Measurements from ENCODE around the gene EVA1C. TPM values are rescaled to one million over a fixed set of nuclear protein-coding genes. Genes with fewer than 3 reads are reported as not detected.

Gene EVA1C
- total RNA-seq, 6 experiments from 2014 or later = 2.7 to 13.8 (median 11.3) TPM

- no peak for TF ChIP-seq CTCF (IDR thresholded peaks at IDR 0.05)
- peaks cover 50% of the 10 kb centered on the region for H3K4me1 Mint-ChIP-seq (ENCODE audit: low read depth)
- no peaks in the 10 kb centered on the region for H3K36me3 Mint-ChIP-seq (ENCODE audit: low read depth)
- no peaks in the 10 kb centered on the region for H3K9me3 Mint-ChIP-seq
- peak overlapping the region; percentile 78; the same call in 1 of the 2 replicates for H3K27ac Mint-ChIP-seq
- peaks cover 2% of the 10 kb centered on the region; the same call in 1 of the 2 replicates for H3K27me3 Mint-ChIP-seq (ENCODE audit: insufficient read depth)
- no peak for DNase-seq
- H3K4me3 Mint-ChIP-seq = peak overlapping the region; percentile 88
These were observed 1.4 kb downstream of the EVA1C start for GRCh38 chr21:32413697-32414578.

DNA sequence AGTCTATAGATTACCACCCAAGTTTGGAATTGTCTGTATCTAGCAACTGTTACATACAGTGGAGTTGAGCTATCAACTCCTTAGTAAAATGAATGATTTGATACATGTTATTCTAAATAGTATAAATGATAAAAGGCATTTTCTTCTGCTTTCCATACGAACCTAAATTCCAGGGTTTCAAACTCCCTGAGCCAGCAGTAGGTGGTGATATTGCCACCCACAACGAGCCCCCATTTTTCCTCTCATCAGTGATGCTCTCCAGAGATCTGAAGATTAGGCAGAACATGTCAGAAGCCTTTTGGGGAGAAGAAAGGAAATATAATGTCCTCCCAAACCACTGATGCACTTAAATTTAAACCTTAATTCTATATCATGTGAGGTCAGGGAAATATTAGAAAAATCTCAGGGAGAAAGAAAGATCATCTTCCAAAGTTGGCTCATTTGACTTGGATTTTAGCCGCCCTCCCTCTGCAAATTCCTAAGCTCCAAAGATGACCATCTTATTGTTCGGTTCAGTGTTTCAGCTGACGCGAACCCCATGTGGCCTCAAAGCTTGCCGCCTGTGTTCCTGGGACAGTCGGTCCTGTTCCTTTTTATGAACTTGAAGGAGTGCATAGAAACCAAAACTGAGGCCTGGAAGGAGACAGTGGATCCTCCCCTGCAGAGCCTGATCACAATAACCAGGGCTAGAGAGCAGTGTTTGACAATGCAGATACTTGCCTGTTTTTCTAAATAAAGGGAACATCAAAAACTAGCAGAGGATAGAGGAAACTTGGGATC lies 2.3 kb downstream of the EVA1C start:
- Mint-ChIP-seq H3K9me3 (no peaks in the 10 kb centered on the region), H3K4me3 (peak overlapping the region; percentile 79), H3K27me3 (ENCODE audit: insufficient read depth) (peaks cover 2% of the 10 kb centered on the region; the same call in 1 of the 2 replicates), H3K36me3 (ENCODE audit: low read depth) (no peaks in the 10 kb centered on the region), H3K27ac (peak overlapping the region; percentile 73; the same call in 1 of the 2 replicates), H3K4me1 (ENCODE audit: low read depth) (peaks cover 50% of the 10 kb centered on the region)
- peak; percentile 60 for DNase-seq
- peak; percentile 79 for TF ChIP-seq CTCF (IDR thresholded peaks at IDR 0.05)

DNA sequence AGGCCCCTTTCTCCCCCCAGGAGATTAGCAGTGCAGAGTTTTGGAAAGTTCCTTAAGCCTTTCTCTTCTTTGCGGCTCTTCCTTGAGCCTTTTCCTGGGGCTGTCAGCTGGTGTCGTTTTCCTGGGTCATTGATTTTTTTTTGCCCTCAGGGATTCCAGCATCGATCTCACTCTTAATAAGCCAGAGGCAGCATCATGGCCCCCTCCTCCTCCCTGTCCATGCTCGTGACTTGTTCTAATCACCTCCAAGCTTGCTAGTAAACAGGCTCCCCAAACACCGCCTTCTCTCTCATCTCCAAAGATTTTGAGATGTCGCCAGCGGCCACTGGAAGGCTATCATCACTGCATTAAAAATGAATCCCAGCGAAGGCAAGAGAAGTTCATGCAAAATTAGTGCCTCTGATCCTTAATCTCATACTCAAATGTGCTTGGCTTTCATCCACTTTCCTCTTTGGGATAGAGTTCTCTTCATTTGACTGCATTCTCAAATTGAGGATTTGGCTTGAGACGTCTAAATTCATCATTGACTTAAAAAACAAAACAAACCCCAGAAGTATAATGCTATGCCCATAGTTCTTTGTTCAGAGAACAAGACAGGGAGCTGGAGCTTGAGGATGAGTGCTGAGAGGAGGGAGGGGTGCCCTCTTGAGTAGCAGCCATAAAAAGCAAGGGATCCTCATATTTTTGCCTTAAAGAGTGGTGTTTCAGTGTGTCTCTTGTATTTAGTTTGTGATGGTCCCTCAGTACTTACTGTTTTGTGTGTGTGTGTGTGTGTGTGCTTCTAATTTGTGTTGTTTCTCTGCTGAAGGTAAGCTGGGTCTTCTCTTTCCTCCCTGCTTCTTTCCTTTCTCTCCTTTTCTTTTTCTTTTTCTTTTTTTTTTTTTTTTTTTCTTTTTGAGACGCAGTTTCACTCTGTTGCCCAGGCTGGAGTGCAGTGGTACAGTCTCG lies 3.2 kb downstream of the EVA1C start:
- Mint-ChIP-seq H3K4me1 (ENCODE audit: low read depth) (peaks cover 49% of the 10 kb centered on the region), H3K9me3 (no peaks in the 10 kb centered on the region), H3K4me3 (peak overlapping the region; percentile 79; the same call in 1 of the 2 replicates), H3K27me3 (ENCODE audit: insufficient read depth) (peaks cover 2% of the 10 kb centered on the region; the same call in 1 of the 2 replicates), H3K36me3 (ENCODE audit: low read depth) (no peaks in the 10 kb centered on the region), H3K27ac (peak overlapping the region; percentile 73)
- DNase-seq = no peak
- TF ChIP-seq CTCF (IDR thresholded peaks at IDR 0.05) = no peak

DNA sequence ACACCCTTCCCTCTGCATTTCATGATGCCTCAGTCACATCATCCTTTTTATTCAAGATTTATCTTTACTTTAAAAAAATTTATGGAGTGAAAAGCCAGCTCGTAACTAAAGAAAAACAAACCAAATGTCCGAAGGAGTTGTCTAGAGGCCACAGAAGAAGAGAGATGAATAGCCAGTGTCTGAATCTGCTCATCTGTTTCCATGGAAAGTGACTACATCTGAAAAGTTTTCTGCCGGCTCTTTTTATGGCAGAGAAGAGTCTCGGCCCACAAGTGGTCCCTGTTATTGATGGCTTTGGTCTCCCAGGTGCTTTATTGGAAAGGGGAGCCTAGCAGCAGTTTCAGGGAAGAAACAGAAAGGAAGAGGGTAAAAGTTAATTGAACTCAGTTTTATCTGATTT lies 5.6 kb downstream of the EVA1C start:
- Mint-ChIP-seq H3K27ac (no peak overlapping the region), H3K9me3 (peaks cover 5% of the 10 kb centered on the region), H3K36me3 (ENCODE audit: low read depth) (peaks cover 6% of the 10 kb centered on the region), H3K4me1 (ENCODE audit: low read depth) (peaks cover 47% of the 10 kb centered on the region), H3K4me3 (no peak overlapping the region), H3K27me3 (ENCODE audit: insufficient read depth) (no peaks in the 10 kb centered on the region; the same call in none of the 2 replicates)
- no peak for TF ChIP-seq CTCF (IDR thresholded peaks at IDR 0.05)
- no peak for DNase-seq

DNA sequence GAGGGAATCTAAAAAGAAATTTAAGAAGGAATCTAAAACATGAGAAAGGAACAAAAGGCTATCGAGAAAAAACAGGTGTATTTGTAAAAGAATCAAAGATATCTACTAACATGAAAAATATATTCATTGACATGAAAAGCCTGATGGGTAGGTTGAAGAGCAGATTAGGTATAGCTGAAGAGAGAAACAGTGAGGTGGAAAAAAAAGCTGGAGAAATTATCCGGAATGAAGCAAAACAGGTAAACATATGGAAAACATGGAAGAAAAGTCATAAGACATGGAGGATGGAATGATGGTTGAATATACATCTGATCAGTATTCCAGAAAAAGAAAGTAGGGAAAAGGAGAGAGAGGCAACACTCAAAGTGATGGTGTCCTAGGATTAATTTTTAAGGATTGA lies 9.6 kb downstream of the EVA1C start:
- H3K27me3 Mint-ChIP-seq (ENCODE audit: insufficient read depth) = peaks cover 2% of the 10 kb centered on the region

More for the DNA sequence above, 9.6 kb downstream of the EVA1C start:
- Mint-ChIP-seq H3K27ac (peak overlapping the region; percentile 36; the same call in 1 of the 2 replicates), H3K4me3 (no peak overlapping the region; the same call in 1 of the 2 replicates), H3K9me3 (peaks cover 5% of the 10 kb centered on the region), H3K36me3 (ENCODE audit: low read depth) (peaks cover 9% of the 10 kb centered on the region), H3K4me1 (ENCODE audit: low read depth) (peaks cover 54% of the 10 kb centered on the region)
- DNase-seq = no peak
- no peak for TF ChIP-seq CTCF (IDR thresholded peaks at IDR 0.05)
